Left ventricle myocardium superior (tissue), 1 donor: Measurements from ENCODE around the gene PIGO. TPM values are rescaled to one million over a fixed set of nuclear protein-coding genes. Genes with fewer than 3 reads are reported as not detected.

Source experiments
- ATAC-seq: fragments of 200-7000 bp; cut with Tn5 transposase; one replicate; pipeline ENCODE4 v1.9.1; 2020; ENCODE audit warnings: mild to moderate bottlenecking, moderate library complexity
- DNase-seq: peaks from one replicate; pipeline ENCODE4 v3.0.0-alpha.2; 2020
- intact Hi-C: fragments of 100-400 bp; cut with micrococcal nuclease; formaldehyde crosslinking; loops from one replicate; pipeline ENCODE4 v1.11.0; 2022
- total RNA-seq: library from RNA; stranded (reverse); fragmentation: NEBNext Ultra II Directional; extraction: Animal tissue kit (Norgen Biotek cat#: 25700); gene quantifications from one replicate; pipeline ENCODE4 v1.2.1, GENCODE V29; 2021
- donor health status: DM: no; HTN: yes; CAD: no; lungs with severe emphysema.

The PIGO gene
- total RNA-seq, 1 donor from 2014 or later: 9.5 TPM

GRCh38 chr9:35108461-35108860 lies 12.1 kb upstream of the PIGO start:
- DNase-seq: no peak
- no peak for ATAC-seq
- intact Hi-C loops: no loop called here

DNA sequence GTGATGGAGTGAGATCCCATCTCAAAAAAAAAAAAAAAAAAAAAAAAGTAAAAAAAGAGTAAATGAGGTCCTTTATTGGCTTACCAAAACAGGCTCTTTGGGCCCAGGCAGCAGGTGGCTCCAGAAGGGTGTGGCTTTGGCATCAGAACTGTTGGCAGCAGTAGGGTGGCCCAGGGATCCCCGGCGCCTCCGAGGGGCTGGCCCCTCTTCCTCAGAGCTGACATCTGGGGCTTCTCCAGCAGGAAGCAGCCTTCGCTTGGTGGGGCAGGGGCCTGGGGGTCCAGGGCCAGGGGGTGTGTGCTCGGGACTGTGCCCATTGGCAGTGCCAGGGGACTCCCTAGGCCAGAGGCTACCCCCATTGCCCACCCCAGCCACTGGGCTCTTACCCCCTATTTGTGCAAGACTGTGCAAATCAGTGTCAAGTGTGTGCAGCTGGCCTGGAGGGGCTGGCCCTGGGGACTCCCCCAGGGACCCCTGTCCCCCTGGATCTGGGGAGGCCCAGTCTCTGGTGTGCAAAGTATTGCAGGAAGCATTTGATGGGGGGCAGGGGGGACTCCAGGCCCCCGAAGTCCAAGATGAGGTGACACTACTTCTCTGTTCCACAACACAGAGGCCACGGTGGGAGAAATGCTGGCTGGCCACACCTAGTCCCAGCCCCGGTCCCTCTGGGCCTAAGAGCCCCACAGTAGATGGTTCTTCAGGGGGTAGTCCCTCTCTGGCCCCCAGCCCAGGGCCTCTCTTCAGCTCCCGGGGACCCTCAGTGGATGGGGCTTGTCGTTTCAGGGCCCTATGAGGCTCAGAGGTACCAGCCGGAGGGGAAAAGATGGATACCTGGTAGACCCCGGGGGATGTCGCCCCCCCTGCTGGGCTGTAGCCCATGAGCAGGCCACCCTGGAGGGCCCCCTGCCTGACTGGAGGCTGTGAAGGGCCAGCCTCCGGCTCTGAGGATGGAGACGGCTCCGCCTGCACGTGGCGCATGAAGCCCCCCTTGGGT lies 11.2 kb upstream of the PIGO start:
- intact Hi-C loops: no loop called here
- DNase-seq (no peak), ATAC-seq (no peak)

DNA sequence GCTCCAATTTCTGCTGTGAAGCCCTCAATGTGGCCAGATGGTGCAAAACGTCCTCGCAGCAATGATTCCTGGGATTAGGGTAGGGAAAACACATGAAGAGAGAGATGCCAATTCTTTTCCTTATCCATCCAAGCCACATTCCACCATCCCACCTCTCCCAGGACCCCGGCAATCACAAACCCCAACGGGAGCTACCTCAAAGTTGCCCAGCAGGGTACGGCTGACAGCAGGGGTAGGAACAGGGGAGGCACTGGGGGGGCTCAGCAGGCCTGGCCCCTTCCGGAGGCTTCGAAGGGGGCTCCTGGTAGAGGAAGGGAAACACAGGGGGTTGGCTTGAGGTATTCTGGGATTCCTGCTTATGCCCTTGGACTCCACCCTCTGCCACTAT lies 9.9 kb upstream of the PIGO start:
- no peak for ATAC-seq
- DNase-seq: no peak

GRCh38 chr9:35105571-35106342 lies 9.4 kb upstream of the PIGO start:
- ATAC-seq (no peak), DNase-seq (no peak)
- intact Hi-C loops: no loop called here

More for the DNA sequence above, 9.9 kb upstream of the PIGO start:
- intact Hi-C loops: no loop called here

DNA sequence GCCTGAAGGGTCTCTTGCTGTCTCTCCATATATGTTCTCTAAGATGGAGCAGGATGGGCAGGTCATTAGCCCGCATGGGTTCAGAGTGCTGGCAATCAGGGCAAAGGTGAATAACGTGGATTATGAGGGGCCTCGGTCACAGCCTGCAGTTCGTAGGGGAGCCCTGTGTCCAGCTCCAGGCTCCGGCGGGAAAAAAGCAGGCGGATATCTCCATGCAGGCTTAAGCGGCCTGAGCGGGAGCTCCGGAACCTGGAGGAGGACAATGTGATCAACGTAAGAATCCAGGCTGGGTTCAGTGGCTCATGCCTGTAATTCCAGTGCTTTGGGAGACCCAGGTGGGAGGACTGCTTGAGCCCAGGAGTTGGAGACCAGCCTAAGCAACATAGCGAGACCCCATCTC lies 8.7 kb upstream of the PIGO start:
- DNase-seq (no peak), ATAC-seq (no peak)
- intact Hi-C loops: no loop called here

- intact Hi-C loops: no loop called here
- ATAC-seq (no peak), DNase-seq (no peak)
Measured at GRCh38 chr9:35104586-35104985, 8.2 kb upstream of the PIGO start.

GRCh38 chr9:35103660-35104191 lies 7.3 kb upstream of the PIGO start:
- DNase-seq (no peak), ATAC-seq (no peak)
- intact Hi-C loops: no loop called here

GRCh38 chr9:35102769-35103659 lies 6.6 kb upstream of the PIGO start, which contains the start of gene STOML2:
Gene STOML2 (minus strand): TSS chr9:35103131. CDS start chr9:35103094, 37 bp downstream.
- intact Hi-C loops: no loop called here
- ATAC-seq: peak; percentile 96
- peak; percentile 94 for DNase-seq

GRCh38 chr9:35102465-35102768 lies 6.0 kb upstream of the PIGO start:
- no peak for DNase-seq
- ATAC-seq: peak; percentile 41
- intact Hi-C loops: no loop called here

DNA sequence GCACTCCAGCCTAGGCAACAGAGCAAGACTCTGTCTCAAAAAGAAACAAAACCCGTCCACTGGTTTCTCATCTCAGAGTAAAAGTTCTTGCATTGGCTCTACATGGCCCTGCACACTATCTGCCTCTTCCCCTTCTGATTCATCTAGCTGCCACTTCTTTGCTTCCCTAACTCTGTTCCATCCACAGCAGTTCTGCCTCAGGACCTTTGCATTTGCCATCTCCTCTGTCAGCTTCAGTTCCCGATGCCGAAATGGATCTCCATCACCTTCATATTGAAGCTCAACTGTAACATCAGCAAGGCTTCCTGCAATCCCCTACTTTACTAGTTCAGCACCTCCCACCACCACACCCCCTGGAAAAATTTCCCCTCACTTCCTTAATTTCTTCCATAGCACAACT lies 1.2 kb upstream of the PIGO start:
- intact Hi-C loops: no loop called here
- ATAC-seq: no peak
- no peak for DNase-seq

DNA sequence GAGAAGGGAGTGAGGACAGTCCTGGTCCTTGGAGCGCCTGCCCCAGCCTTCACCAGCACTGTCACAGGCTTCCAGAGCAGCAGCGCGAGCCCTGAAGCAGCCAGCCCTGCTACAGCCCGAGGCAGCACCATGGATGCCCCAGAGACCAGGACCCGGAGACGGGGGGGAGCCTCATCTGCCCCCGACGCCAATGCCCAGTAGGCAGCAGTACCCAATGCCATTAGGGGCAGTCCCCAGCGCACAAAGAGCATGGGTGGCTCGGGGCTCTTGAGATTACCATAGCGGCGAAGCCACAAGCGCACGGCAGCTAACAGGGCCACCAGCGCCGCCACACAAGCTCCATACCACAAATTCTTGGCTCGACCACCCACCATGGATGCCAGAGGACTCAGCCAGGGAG lies 4.9 kb downstream of the PIGO start:
- no peak for DNase-seq
- ATAC-seq: no peak
- intact Hi-C loops: no loop called here

DNA sequence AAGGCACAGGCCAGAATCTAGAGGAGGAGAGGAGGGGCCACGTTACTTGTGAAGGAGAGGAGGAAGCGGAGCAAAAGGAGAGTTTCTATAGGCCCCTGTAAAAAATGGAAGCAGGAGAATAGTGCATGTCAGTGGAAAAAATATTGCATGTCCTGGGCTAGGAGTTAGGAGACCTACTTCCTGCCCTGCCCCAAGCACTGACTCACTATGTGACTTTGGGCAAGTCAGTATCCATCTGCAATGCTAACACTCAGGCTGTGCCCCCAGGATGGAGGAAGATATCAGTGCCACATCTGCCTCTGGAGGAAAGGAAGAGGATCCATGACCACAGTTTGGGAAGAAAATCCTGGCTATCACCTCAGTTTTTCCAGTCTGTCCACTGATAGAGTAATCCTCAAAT lies 7.0 kb downstream of the PIGO start:
- no peak for DNase-seq
- intact Hi-C loops: no loop called here
- no peak for ATAC-seq

- no peak for DNase-seq
- ATAC-seq: no peak
- intact Hi-C loops: no loop called here
Measured at GRCh38 chr9:35085078-35085477, 11.3 kb downstream of the PIGO start.

GRCh38 chr9:35079426-35080341 lies 16.7 kb downstream of the PIGO start, which contains the start of gene FANCG:
Gene FANCG (minus strand): TSS chr9:35079942. CDS start chr9:35079524, 418 bp downstream.
- DNase-seq: peak; percentile 94
- intact Hi-C loops: no loop called here
- peak; percentile 98 for ATAC-seq

GRCh38 chr9:35079041-35079425 lies 17.4 kb downstream of the PIGO start:
- intact Hi-C loops: no loop called here
- no peak for DNase-seq
- no peak for ATAC-seq

DNA sequence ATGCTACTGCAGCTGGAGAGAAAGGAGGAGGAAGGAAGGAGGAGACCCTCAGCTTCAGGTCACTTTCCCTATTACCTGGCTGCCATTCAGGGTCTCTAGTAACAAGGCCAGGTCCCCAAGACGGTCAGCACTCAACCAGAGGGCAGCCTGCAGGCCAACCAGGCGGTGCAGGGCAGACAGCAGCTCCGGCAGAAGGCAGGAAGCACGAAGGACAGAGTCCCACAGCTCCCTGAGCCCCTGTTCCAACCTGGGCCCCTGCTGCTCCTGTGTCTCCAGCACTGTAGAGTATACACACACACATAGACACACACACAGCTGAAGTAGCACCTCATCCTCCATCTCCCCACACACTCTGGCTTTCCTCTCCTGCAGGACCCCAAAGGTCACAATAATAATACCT lies 18.3 kb downstream of the PIGO start:
- DNase-seq: no peak
- intact Hi-C loops: no loop called here
- no peak for ATAC-seq

GRCh38 chr9:35076848-35077247 lies 19.5 kb downstream of the PIGO start:
- ATAC-seq: no peak
- intact Hi-C loops: no loop called here
- no peak for DNase-seq

DNA sequence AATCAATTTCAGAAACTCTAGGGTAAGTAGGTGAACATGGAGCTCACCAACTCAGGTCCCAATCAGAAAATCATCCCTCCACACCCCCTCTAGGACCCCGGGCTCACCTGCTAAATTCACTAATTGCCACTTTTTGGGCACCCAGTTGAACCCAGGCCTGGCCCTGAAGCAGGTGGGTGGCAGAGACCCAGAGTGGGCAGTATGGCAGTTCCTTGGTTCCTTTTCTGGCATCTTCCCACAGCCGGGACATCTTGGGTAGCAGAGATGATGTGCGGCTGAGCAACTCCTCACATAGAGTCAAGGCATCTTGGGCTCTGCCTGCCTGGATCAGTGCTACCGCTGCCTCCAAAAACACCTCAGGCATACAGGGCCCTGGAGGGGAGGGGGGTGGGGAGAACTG lies 21.0 kb downstream of the PIGO start:
- ATAC-seq: no peak
- intact Hi-C loops: no loop called here
- no peak for DNase-seq
